HG03097 (cell line): ENCODE data around the gene PANK1.

Source experiments
- ATAC-seq: cut with Tn5 transposase; IDR thresholded peaks from one replicate; pipeline ENCODE4 v1.9.1; 2021; ENCODE audit not compliant: unreplicated experiment, low FRiP score

PANK1 gene

GRCh38 chr10:89652806-89653370 is 7.8 kb upstream of the PANK1 start:
- ATAC-seq: no peak

GRCh38 chr10:89651916-89652573 is 7.0 kb upstream of the PANK1 start:
- ATAC-seq: no peak

GRCh38 chr10:89651205-89651915 is 6.3 kb upstream of the PANK1 start:
- ATAC-seq: no peak

GRCh38 chr10:89649051-89649450 is 4.0 kb upstream of the PANK1 start:
- ATAC-seq: no peak

GRCh38 chr10:89648074-89648473 is 3.0 kb upstream of the PANK1 start:
- ATAC-seq: no peak

- ATAC-seq: no peak
Measured at GRCh38 chr10:89646889-89647657, 2.0 kb upstream of the PANK1 start.

GRCh38 chr10:89645742-89646172 is 715 bp upstream of the PANK1 start:
- no peak for ATAC-seq

- ATAC-seq: peak; percentile 25
Measured at GRCh38 chr10:89644691-89644966, 413 bp downstream of the PANK1 start.

- ATAC-seq: peak; percentile 85
Measured at GRCh38 chr10:89643812-89644690, 991 bp downstream of the PANK1 start.

GRCh38 chr10:89643431-89643811 is 1.6 kb downstream of the PANK1 start:
- no peak for ATAC-seq

- no peak for ATAC-seq
Measured at GRCh38 chr10:89642193-89642592, 2.8 kb downstream of the PANK1 start.

GRCh38 chr10:89640241-89640640 is 4.8 kb downstream of the PANK1 start:
- ATAC-seq: no peak

GRCh38 chr10:89639326-89639725 is 5.7 kb downstream of the PANK1 start:
- no peak for ATAC-seq

- no peak for ATAC-seq
Measured at GRCh38 chr10:89637113-89637512, 7.9 kb downstream of the PANK1 start.

- no peak for ATAC-seq
Measured at GRCh38 chr10:89634637-89635036, 10.4 kb downstream of the PANK1 start.

- ATAC-seq: no peak
Measured at GRCh38 chr10:89633484-89633883, 11.6 kb downstream of the PANK1 start.

- ATAC-seq: no peak
Measured at GRCh38 chr10:89632824-89633223, 12.2 kb downstream of the PANK1 start.

- no peak for ATAC-seq
Measured at GRCh38 chr10:89627830-89628229, 17.2 kb downstream of the PANK1 start.

- no peak for ATAC-seq
Measured at GRCh38 chr10:89625041-89625765, 19.8 kb downstream of the PANK1 start.

GRCh38 chr10:89624020-89624419 is 21.0 kb downstream of the PANK1 start:
- no peak for ATAC-seq
